Suprapubic skin (tissue), 4 donors: Measurements from ENCODE around the gene CKM.

Source experiments
- POLR2A ChIP-seq, 2 donors: fragments of 450-650 bp; IDR thresholded peaks; one replicate each; pipeline ENCODE4 v1.6.1; 2017; ENCODE audit warnings: antibody characterized with exemption in 2 of 2, mild to moderate bottlenecking in 2 of 2, moderate library complexity in 2 of 2
- POLR2AphosphoS5 ChIP-seq, 3 donors: sonication (generic); formaldehyde crosslinking; IDR thresholded peaks; one replicate each; pipeline ENCODE4 v1.6.1; 2017; ENCODE audit warnings: antibody characterized with exemption in 3 of 3
- TF ChIP-seq, protein P1 (sequence below), 2 donors: fragments of 200-600 bp in 1 of 2; fragments of 450-650 bp in 1 of 2; sonication (generic) in 1 of 2; IDR thresholded peaks; one replicate each; pipeline ENCODE4 v1.5.1; 2016 to 2019; ENCODE audit warnings: antibody characterized with exemption in 2 of 2, mild to moderate bottlenecking in 1 of 2, moderate library complexity in 1 of 2

DNA sequence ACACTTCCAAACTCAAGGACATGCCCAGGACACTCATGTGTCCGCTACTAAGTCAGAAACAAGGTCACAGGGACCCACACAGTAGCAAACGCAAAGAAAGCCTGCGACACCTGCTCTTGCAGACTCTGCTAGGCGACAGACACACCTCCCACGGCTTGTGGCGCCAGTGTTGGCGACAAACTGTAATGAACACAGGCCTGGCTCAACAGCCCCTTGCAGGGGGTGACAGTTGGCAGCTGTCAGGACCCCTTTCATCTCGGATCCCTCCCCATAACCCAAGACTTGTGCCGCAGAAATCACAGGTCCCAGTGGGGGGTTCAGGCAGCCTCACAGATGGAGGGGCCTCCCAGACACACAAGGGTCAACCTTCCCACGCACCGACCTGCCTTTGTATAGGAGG, 364 bp downstream of the CKM start:
- TF ChIP-seq POLR2A (IDR thresholded peaks at IDR 0.05): no peak
- TF ChIP-seq, protein P1, sequence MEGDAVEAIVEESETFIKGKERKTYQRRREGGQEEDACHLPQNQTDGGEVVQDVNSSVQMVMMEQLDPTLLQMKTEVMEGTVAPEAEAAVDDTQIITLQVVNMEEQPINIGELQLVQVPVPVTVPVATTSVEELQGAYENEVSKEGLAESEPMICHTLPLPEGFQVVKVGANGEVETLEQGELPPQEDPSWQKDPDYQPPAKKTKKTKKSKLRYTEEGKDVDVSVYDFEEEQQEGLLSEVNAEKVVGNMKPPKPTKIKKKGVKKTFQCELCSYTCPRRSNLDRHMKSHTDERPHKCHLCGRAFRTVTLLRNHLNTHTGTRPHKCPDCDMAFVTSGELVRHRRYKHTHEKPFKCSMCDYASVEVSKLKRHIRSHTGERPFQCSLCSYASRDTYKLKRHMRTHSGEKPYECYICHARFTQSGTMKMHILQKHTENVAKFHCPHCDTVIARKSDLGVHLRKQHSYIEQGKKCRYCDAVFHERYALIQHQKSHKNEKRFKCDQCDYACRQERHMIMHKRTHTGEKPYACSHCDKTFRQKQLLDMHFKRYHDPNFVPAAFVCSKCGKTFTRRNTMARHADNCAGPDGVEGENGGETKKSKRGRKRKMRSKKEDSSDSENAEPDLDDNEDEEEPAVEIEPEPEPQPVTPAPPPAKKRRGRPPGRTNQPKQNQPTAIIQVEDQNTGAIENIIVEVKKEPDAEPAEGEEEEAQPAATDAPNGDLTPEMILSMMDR (IDR thresholded peaks at IDR 0.05): no peak
- no peak for TF ChIP-seq POLR2AphosphoS5 (IDR thresholded peaks at IDR 0.05)
